IMR-90 (cell line): ENCODE results near the gene ZNF778. TPM values are rescaled to one million over a fixed set of nuclear protein-coding genes. Genes with fewer than 3 reads are reported as not detected.

Experiments
- ATAC-seq: fragments of 200-7000 bp; cut with Tn5 transposase; 2 replicates; pipeline ENCODE4 v1.9.1; 2020; ENCODE audit warnings: low read depth, mild to moderate bottlenecking, moderate library complexity
- BruUV-seq: library from RNA; stranded (reverse); fragments of 400-500 nt; replicated peaks from 2 replicates; lab custom pipeline; 2021; lab: Mats Ljungman, UMichigan
- CTCF ChIA-PET: fragments of 300-600 bp; formaldehyde crosslinking; extraction: SDS; loops from one replicate; lab custom pipeline; 2021; ENCODE audit warnings: antibody characterized with exemption; lab: Yijun Ruan, JAX
- POLR2A ChIA-PET: fragments of 300-600 bp; sonication (Branson Sonifier 250); formaldehyde crosslinking; loops from one replicate; lab custom pipeline; 2022; ENCODE audit warnings: antibody characterized with exemption; ENCODE audit not compliant: unreplicated experiment; lab: Charles Lee
- DNase-seq: peaks from one replicate; pipeline ENCODE4 v3.0.0; 2013
- H2AFZ ChIP-seq: replicated peaks from 2 replicates; pipeline ENCODE3; 2013; ENCODE audit warnings: low read length, mild to moderate bottlenecking; ENCODE audit not compliant: poor library complexity
- H2AK5ac ChIP-seq: 2 replicates; pipeline ENCODE4 v1.6.1; 2013; ENCODE audit warnings: low read depth, low read length, inconsistent platforms
- H2AK9ac ChIP-seq: replicated peaks from 2 replicates; pipeline ENCODE3; 2013; ENCODE audit warnings: mild to moderate bottlenecking, low read depth, low read length, moderate library complexity; ENCODE audit not compliant: poor library complexity
- H2BK120ac ChIP-seq: 2 replicates; pipeline ENCODE4 v1.6.1; 2013; ENCODE audit warnings: low read depth, low read length, inconsistent platforms
- H2BK15ac ChIP-seq: 3 replicates; pipeline ENCODE4 v1.6.1; 2013; ENCODE audit warnings: low read depth, low read length, inconsistent platforms
- H2BK20ac ChIP-seq: 2 replicates; pipeline ENCODE4 v1.6.1; 2013; ENCODE audit warnings: low read depth, mild to moderate bottlenecking, inconsistent platforms, low read length, moderate library complexity
- H2BK5ac ChIP-seq: 2 replicates; pipeline ENCODE4 v1.6.1; 2013; ENCODE audit warnings: mild to moderate bottlenecking, low read depth, low read length, inconsistent platforms; ENCODE audit not compliant: poor library complexity, severe bottlenecking
- H3K14ac ChIP-seq: replicated peaks from 2 replicates; pipeline ENCODE4 v1.6.1; 2013; ENCODE audit warnings: low read depth, low read length, inconsistent platforms
- H3K18ac ChIP-seq: 2 replicates; pipeline ENCODE4 v1.6.1; 2013; ENCODE audit warnings: low read depth, low read length, control low read depth
- H3K23ac ChIP-seq: 2 replicates; pipeline ENCODE4 v1.6.1; 2013; ENCODE audit warnings: low read depth, low read length, inconsistent platforms
- H3K27ac ChIP-seq: 2 replicates; pipeline ENCODE4 v1.5.1; 2013; ENCODE audit warnings: mild to moderate bottlenecking, control low read depth, low read length; ENCODE audit not compliant: insufficient read depth
- H3K27me3 ChIP-seq: 2 replicates; pipeline ENCODE4 v1.6.1; 2013; ENCODE audit warnings: low read length; ENCODE audit not compliant: control insufficient read depth, insufficient read depth
- H3K36me3 ChIP-seq: 2 replicates; pipeline ENCODE4 v1.6.1; 2013; ENCODE audit warnings: low read length, mixed read lengths; ENCODE audit not compliant: control insufficient read depth, insufficient read depth
- H3K4ac ChIP-seq: 2 replicates; pipeline ENCODE4 v1.6.1; 2013; ENCODE audit warnings: low read depth, low read length, inconsistent platforms
- H3K4me1 ChIP-seq: 2 replicates; pipeline ENCODE4 v1.6.1; 2013; ENCODE audit warnings: low read length, mixed read lengths; ENCODE audit not compliant: control insufficient read depth, insufficient read depth
- H3K4me2 ChIP-seq: 2 replicates; pipeline ENCODE4 v1.6.1; 2013; ENCODE audit warnings: low read depth, mild to moderate bottlenecking, control low read depth, low read length, moderate library complexity
- H3K4me3 ChIP-seq: 2 replicates; pipeline ENCODE4 v1.5.1; 2013; ENCODE audit warnings: low read depth, mild to moderate bottlenecking, control low read depth, low read length, moderate library complexity; ENCODE audit not compliant: insufficient read depth
- H3K56ac ChIP-seq: 2 replicates; pipeline ENCODE4 v1.6.1; 2013; ENCODE audit warnings: low read length, inconsistent platforms; ENCODE audit not compliant: insufficient read depth; ENCODE audit errors: extremely low read depth
- H3K79me1 ChIP-seq, 2 experiments: 2 replicates each; pipeline ENCODE4 v1.6.1; 2013; ENCODE audit warnings: low read length in 2 of 2, inconsistent platforms in 1 of 2, low read depth in 1 of 2
- H3K9ac ChIP-seq: 2 replicates; pipeline ENCODE4 v1.6.1; 2013; ENCODE audit warnings: low read depth, low read length, control low read depth
- H3K9me1 ChIP-seq: 2 replicates; pipeline ENCODE4 v1.6.1; 2013; ENCODE audit warnings: low read length, inconsistent platforms; ENCODE audit not compliant: insufficient read depth
- H3K9me3 ChIP-seq: 2 replicates; pipeline ENCODE4 v1.6.1; 2013; ENCODE audit warnings: low read length; ENCODE audit not compliant: control insufficient read depth, insufficient read depth
- H4K20me1 ChIP-seq: 2 replicates; pipeline ENCODE4 v1.6.1; 2013; ENCODE audit warnings: low read length, inconsistent platforms; ENCODE audit not compliant: insufficient read depth
- H4K5ac ChIP-seq: 2 replicates; pipeline ENCODE4 v1.6.1; 2013; ENCODE audit warnings: mild to moderate bottlenecking, low read depth, low read length, control low read depth
- H4K8ac ChIP-seq, 2 experiments: 2 replicates each; pipeline ENCODE4 v1.6.1; 2013; ENCODE audit warnings: low read depth in 2 of 2, low read length in 2 of 2, control low read depth in 1 of 2, inconsistent platforms in 1 of 2
- H4K91ac ChIP-seq: 2 replicates; pipeline ENCODE4 v1.6.1; 2013; ENCODE audit warnings: low read depth, low read length, inconsistent platforms; ENCODE audit not compliant: insufficient read depth
- BHLHE40 ChIP-seq: fragments of 150-350 bp; IDR thresholded peaks from 2 replicates; pipeline ENCODE4 v1.6.1; 2016; ENCODE audit warnings: mild to moderate bottlenecking, low read depth, low read length
- CTCF ChIP-seq: conservative IDR thresholded peaks from 2 replicates; pipeline ENCODE4 v1.5.1; 2012; ENCODE audit warnings: mild to moderate bottlenecking, low read depth, low read length, improper control_type of control experiment
- ELK1 ChIP-seq: fragments of 150-350 bp; IDR thresholded peaks from 2 replicates; pipeline ENCODE4 v1.6.1; 2016; ENCODE audit warnings: low read depth, mild to moderate bottlenecking, low read length, moderate library complexity, borderline replicate concordance
- MAFK ChIP-seq: IDR thresholded peaks from 2 replicates; pipeline ENCODE4 v1.6.1; 2012; ENCODE audit warnings: low read depth, low read length, improper control_type of control experiment
- MAZ ChIP-seq: IDR thresholded peaks from 2 replicates; pipeline ENCODE4 v1.6.1; 2012; ENCODE audit warnings: low read depth, mild to moderate bottlenecking, low read length, improper control_type of control experiment, moderate library complexity, borderline replicate concordance
- MXI1 ChIP-seq: IDR thresholded peaks from 2 replicates; pipeline ENCODE4 v1.6.1; 2012; ENCODE audit warnings: low read depth, mild to moderate bottlenecking, low read length, moderate library complexity, borderline replicate concordance
- RAD21 ChIP-seq: IDR thresholded peaks from 2 replicates; pipeline ENCODE4 v1.6.1; 2012; ENCODE audit warnings: low read length, improper control_type of control experiment
- RCOR1 ChIP-seq: IDR thresholded peaks from 2 replicates; pipeline ENCODE4 v1.6.1; 2012; ENCODE audit warnings: mild to moderate bottlenecking, low read length, improper control_type of control experiment; ENCODE audit not compliant: insufficient replicate concordance
- RFX5 ChIP-seq: IDR thresholded peaks from 2 replicates; pipeline ENCODE4 v1.8.0; 2012; ENCODE audit warnings: low read depth, mild to moderate bottlenecking, low read length, moderate library complexity
- SMC3 ChIP-seq: fragments of 150-350 bp; IDR thresholded peaks from 2 replicates; pipeline ENCODE4 v1.6.1; 2016; ENCODE audit warnings: low read depth, mild to moderate bottlenecking, antibody characterized with exemption, low read length, moderate library complexity
- WGBS, 2 experiments: methylation state at CpG; one replicate each; pipeline versions ENCODE4 v1.1.5 to v1.1.7; 2013; ENCODE audit warnings: missing lambda C conversion rate in 2 of 2; ENCODE audit not compliant: insufficient read length in 1 of 2; ENCODE audit errors: extremely low coverage in 2 of 2; 5-methylcytosine and 5-hydroxymethylcytosine counted together
- dilution Hi-C: fragments of 300-500 bp; cut with HindIII; formaldehyde crosslinking; loops from one replicate; pipeline ENCODE4 v1.14.3; 2018; ENCODE audit warnings: low sequenced_read_pairs; ENCODE audit not compliant: unreplicated experiment
- in situ Hi-C: fragments of 300-500 bp; cut with MboI; formaldehyde crosslinking; loops from 3 replicates; pipeline ENCODE4 v1.14.3; 2019; ENCODE audit warnings: low sequenced_read_pairs, inconsistent platforms, mixed read lengths
- intact Hi-C: fragments of 100-400 bp; cut with micrococcal nuclease; formaldehyde crosslinking; loops from 2 replicates; pipeline ENCODE4 v1.10.0; 2022
- polyA plus RNA-seq, 3 experiments: library from polyadenylated mRNA; depleted of rRNA; stranded (reverse); fragments of >200 nt; gene quantifications; 2 replicates each; pipeline ENCODE4 v1.2.3, GENCODE V29; 2012; ENCODE audit warnings: low replicate concordance in 1 of 3
- total RNA-seq: library from RNA; depleted of rRNA; stranded (reverse); fragments of >200 nt; gene quantifications from 2 replicates; pipeline ENCODE4 v1.2.3, GENCODE V29; 2012
- TF ChIP-seq, protein P1 (sequence below): fragments of 150-350 bp; IDR thresholded peaks from 2 replicates; pipeline ENCODE4 v1.6.1; 2017; ENCODE audit warnings: mild to moderate bottlenecking, antibody characterized with exemption, low read length, low read depth

ZNF778 gene
- total and polyA plus RNA-seq, 2 of the 4 experiments (the other 2 are of a cell fraction), result 5.6 to 9.9 TPM

- no peak overlapping the region for H2AK5ac ChIP-seq
- no peak overlapping the region for H2AFZ ChIP-seq
- whole genome bisulfite sequencing, 2 experiments, result no CpG with 5 or more reads among the region's 4 CpGs
- no peak overlapping the region for H3K4me2 ChIP-seq
- H2BK20ac ChIP-seq, result no peak overlapping the region
- H3K14ac ChIP-seq, result no peak overlapping the region
- TF ChIP-seq MAZ (no peak), BHLHE40 (no peak), CTCF (no peak), MAFK (no peak), ELK1 (no peak), MXI1 (no peak), RCOR1 (no peak), SMC3 (no peak), RFX5 (no peak), RAD21 (no peak)
- TF ChIP-seq, protein P1, sequence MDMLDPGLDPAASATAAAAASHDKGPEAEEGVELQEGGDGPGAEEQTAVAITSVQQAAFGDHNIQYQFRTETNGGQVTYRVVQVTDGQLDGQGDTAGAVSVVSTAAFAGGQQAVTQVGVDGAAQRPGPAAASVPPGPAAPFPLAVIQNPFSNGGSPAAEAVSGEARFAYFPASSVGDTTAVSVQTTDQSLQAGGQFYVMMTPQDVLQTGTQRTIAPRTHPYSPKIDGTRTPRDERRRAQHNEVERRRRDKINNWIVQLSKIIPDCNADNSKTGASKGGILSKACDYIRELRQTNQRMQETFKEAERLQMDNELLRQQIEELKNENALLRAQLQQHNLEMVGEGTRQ, result no peak
- POLR2A ChIA-PET, result no interaction called here
- H4K5ac ChIP-seq, result no peak overlapping the region
- H3K36me3 ChIP-seq, result no peaks in the 10 kb centered on the region
- H4K8ac ChIP-seq, result no peak overlapping the region
- H2BK120ac ChIP-seq, result no peak overlapping the region
- H2BK15ac ChIP-seq, result no peak overlapping the region
- no peak overlapping the region for H3K4ac ChIP-seq
- ATAC-seq (no peak), DNase-seq (no peak)
- no TSS peak for BruUV-seq
- CTCF ChIA-PET, result no interaction called here
- H3K9me3 ChIP-seq, result peaks cover 2% of the 10 kb centered on the region
- intact Hi-C loops (no loop called here), in situ Hi-C loops (no loop called here), dilution Hi-C loops (no loop called here)
- H3K27ac ChIP-seq, result no peak overlapping the region
- H2BK5ac ChIP-seq, result no peak overlapping the region
- no peak overlapping the region for H3K9ac ChIP-seq
- H3K18ac ChIP-seq, result no peak overlapping the region
- no peaks in the 10 kb centered on the region for H3K9me1 ChIP-seq
- H2AK9ac ChIP-seq, result no peak overlapping the region
- H3K27me3 ChIP-seq, result peaks cover 6% of the 10 kb centered on the region
- no peaks in the 10 kb centered on the region; the same call in 1 of the 2 replicates for H4K20me1 ChIP-seq
- H3K56ac ChIP-seq, result no peak overlapping the region
- H3K4me1 ChIP-seq, result no peaks in the 10 kb centered on the region
- no peak overlapping the region for H4K91ac ChIP-seq
- H3K23ac ChIP-seq, result no peak overlapping the region
- H3K79me1 ChIP-seq, result no peaks in the 10 kb centered on the region
- no peak overlapping the region for H3K4me3 ChIP-seq
Measured at GRCh38 chr16:89207993-89208392, 9.5 kb upstream of the ZNF778 start.
